ENCODE measurements around the gene FZD4. TPM values are rescaled to one million over a fixed set of nuclear protein-coding genes. Genes with fewer than 3 reads are reported as not detected.
"Not testable (repeated sequence)": the region's sequence is repeated elsewhere in the genome, so short reads cannot be mapped to it uniquely, and the experiment has no call there.

The FZD4 gene
- polyA plus RNA-seq, 4 donors: 68.4 to 78.3 (median 72.0) TPM

DNA sequence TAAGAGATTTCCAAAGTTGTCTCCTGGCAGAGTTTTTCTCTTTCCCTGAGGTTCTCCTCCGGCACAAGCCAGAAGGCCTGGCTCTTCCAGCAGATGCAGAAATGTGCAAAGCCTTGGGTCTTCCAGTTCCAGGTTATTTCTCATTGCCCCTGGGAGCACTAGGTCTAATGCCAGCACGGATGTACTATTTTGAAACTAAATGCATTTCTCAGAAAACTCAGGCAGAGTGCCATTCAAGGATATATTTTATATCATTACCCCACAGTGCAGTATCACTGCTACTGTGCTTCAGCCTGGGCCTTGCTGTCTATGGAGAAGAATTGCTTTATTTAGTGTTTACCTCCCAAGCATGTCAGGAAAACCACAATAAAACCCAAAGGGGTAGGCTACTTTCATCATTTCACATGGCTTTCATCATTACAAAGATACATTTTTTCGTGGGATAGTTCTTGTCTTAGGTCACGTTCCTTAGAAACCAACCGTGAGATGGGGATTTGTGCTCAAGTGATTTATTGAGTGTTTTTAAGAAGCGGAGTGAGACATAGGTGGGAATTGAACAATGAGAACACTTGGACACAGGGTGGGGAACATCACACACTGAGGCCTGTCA is 22.4 kb upstream of the FZD4 start:
- DNase-seq (ENCODE audit: low read depth in 4 of 4, low spot score in 3 of 4): no peak

DNA sequence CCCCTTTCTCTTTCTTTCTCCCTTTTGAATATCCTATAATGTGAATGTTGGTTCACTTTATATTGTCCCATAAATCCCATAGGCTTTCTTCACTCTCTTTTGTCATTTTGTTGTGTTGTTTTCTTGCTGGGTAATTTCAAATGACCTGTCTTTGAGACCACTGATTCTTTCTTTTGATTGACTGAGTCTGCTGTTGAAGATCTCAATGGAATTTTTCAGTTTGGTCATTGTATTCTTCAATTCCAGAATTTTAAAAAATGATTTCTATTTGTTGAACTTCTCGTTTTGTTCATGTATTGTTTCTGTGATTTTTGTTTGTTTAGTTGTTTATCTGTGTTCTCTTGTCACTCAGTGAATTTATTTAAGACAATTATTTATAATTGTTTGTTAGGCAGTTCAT is 17.5 kb upstream of the FZD4 start:
- no peak for DNase-seq (ENCODE audit: low read depth in 4 of 4, low spot score in 3 of 4)

DNA sequence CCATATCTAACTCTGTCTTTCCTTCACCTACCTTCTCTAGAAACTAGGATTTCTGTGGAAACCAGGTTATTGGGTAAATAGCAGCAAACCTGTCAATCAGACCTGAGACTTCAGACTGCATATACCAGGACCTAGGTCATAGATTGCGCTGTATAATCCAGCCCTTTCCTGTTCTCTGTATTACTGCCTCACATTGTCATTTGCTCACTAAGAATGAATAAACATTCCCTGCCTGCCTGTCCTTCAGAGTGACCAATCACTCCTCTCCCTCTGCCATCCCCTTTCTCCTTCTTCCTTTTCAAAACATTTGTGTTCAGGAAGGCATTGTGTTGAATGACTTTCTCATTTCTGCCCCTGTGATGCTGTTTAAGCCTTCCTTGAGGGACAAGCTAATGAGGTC is 14.1 kb upstream of the FZD4 start:
- no peak for DNase-seq (ENCODE audit: low read depth in 4 of 4, low spot score in 3 of 4)

DNA sequence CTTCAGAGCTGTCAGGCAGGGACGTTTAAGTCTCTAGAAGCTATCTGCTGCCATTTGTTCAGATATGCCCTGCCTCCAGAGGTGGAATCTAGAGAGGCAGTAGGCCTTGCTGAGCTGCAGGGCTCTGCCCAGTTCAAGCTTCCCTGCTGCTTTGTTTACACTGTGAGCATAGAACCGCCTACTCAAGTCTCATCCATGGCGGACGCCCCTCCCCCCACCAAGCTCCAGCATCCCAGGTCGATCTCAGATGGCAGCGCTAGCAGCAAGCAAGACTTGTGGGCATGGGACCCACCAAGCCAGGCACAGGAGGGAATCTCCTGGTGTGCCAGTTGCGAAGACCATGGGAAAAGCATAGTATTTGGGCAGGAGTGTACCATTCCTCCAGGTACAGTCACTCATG is 12.4 kb upstream of the FZD4 start:
- not testable (repeated sequence) for DNase-seq (ENCODE audit: low read depth in 4 of 4, low spot score in 3 of 4)

DNA sequence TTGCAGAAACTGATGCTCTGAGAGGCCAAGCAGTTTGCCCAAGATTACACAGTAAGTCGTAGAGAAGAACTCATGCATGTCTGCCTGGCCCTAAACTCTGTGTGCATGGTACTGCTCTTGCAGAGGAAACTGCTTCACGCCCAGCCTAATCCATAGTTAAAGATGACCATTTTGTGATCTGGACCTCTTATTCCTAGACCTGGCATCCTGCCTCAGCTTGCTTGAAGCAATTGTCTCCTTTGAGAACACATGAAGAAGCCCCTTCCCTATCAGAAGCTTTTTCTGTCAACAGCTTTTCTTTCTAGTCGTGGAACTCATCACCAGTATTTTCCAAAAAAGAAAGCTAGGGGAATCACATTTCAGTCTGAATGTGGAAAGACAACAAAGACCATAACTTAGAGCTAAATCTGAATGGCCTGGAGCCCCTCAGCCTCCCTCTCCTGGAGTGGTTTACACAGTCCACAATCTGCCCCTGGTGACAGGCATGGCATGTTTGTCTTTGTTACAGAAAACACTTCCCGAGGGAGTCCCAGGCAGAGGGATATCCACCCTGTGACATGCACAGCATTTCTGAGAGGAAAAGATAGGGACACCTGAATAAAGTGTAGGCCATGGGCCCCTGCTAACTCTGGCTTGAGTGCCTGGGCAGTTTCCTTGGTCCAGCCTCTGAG is 2.9 kb upstream of the FZD4 start:
- no peak for DNase-seq (ENCODE audit: low read depth in 4 of 4, low spot score in 3 of 4)

DNA sequence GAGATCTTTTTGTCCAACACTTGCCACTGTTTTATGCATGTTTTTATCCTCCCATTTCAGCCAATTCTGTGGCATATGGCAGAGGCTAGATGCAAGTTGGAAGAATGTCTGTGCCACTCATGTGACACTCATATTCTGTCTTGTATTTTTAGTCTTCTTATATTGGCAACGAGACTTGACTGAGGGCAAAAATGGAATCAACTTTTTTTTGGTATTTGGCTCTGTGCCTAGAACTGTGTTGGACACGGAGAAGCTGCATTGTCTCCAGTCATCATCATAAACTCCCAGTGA is 1.7 kb upstream of the FZD4 start:
- DNase-seq (ENCODE audit: low read depth in 4 of 4, low spot score in 3 of 4): no peak

DNA sequence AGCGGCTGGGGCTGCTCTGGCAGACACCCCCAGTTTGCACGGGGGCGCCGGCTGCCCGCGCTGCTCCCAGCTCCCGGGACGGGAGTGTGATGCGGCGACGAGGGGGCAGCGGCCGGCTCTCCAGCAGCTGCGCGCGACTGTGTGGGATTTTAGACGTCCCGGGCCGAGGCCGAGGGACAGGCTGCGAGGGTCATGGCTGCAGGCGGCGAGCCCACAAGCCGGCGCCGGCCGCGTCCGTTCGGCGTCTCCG is 159 bp downstream of the FZD4 start:
- DNase-seq (ENCODE audit: low read depth in 4 of 4, low spot score in 3 of 4): no peak

DNA sequence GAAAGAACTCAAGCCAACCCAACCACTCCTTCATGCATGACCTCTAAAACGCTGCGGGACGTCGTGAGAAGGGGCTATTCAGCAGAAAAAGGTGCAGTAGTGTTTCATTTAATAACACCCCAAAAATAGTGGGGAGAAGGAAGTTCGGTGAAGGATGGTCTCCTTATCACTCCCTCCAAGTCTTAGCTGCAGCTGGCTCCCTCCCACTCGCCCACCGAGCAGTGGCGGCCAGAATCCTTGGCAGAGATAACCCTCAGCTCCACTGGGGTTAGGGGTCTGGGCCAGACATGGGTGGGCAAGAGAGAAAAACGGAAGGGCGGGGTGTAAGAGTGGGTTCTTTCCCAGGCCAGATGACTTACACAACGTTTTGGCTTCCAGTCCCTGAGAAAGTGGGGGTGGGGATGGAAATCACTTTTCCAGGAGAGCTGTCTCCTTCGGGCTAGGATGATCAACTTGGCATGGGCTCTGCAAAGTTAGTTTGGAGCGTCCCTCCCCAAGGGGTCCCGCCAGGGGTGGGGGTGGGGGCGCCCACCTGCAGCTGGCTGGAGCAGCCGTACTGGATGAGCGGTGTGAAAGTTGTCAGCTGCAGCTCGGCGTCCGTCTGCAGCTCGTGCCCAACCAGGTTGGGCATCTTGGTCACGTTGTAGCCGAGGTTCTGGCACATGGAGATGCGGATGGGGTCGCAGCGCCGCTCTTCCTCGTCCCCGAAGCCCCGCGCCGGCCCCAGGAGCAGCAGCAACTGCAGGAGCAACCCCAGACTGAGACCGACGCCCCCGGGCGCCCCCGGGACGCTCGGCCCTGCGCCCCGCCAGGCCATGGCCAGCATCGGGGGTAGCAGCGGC is 705 bp downstream of the FZD4 start:
- DNase-seq (ENCODE audit: low read depth in 4 of 4, low spot score in 3 of 4): no peak

DNA sequence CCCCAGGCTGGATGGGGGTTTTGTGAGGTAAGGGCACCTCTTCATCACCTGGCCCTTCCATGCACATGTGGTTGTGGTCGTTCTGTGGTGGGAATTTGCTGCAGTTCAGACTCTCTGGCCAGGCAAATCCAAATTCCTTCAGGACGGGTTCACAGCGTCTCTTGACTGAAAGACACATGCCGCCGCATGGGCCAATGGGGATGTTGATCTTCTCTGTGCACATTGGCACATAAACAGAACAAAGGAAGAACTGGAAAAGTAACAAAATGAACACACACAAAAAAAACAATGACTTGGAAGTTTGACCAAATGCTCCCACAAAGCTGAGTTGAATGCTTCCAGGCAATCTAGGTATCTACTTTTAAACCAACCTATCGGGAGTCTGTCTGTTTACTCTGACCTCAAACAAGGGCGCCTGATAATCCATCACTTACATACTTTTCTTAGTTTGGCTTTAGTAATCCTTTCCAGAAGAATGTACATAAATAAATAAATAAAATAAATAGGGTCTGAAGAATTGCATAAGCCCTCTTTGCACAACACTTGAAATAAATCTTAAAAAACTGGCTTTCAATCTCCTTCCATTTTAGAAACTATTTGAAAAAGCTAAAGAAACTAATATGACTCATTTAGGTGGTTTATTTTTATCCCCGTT is 2.8 kb downstream of the FZD4 start:
- no peak for DNase-seq (ENCODE audit: low read depth in 4 of 4, low spot score in 3 of 4)

DNA sequence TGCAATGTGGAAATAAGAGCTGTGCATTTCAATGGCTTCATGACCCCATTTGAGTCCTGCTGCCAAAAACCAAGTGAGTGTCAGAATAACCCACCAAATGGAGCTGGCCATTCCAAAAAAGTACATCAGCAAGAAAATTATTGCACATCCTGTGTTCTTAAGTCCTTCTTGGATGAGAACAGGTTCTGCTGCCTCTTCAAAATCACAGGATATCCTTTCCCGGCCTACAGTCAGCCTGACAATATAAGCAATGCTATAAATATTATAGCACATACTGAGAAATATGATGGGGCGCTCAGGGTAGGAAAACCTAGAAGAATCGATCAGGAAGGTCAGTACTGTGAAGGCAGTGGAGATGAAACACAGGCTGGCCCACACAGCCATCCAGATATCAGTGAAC is 3.5 kb downstream of the FZD4 start:
- DNase-seq (ENCODE audit: low read depth in 4 of 4, low spot score in 3 of 4): no peak

DNA sequence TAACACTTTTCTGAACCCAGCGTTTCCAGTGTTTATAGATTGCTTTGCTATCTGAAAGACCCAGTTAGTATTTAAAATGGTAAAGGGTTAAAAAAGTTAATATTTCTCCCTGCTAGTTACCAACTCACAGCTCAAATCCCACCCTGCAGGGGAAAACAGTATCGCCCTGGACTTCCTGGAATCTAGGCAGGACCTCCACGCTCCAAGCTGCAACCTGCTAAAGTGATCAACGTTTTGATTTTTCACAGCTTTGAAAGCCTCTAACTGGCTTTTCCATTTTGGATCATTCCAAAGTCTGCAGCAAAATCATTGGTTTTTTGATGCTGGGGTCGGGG is 4.6 kb downstream of the FZD4 start:
- DNase-seq (ENCODE audit: low read depth in 4 of 4, low spot score in 3 of 4): no peak

DNA sequence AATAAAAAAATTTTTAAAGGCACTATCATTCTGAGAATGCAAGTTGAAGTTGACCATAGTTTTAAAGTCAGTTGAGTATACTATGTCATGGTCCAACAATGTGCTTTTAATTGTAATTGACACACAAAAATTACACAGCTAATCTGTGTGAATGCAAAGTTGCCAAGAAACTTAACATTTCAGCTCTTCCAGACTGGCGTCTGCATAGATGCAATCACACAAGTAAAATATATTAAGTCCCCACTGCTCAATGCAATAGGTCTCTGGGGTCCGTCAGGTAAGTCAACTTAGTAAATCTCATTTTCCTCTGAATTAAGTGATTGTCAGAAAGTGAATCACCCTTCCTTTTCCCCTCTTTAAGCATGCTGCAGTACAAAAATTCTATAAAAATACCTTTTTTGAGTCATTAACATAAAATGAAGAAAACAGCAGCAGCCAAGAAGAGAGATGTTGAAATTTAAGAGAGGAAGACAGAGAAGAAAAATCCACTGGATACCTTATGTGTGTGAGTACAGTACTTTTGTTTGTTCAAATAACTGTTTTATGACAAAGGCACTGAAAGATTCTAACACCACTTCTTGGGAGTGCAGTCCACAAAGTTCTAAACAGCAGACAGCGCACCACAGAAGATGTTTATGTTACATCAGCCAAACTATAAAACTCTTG is 5.1 kb downstream of the FZD4 start:
- no peak for DNase-seq (ENCODE audit: low read depth in 4 of 4, low spot score in 3 of 4)

DNA sequence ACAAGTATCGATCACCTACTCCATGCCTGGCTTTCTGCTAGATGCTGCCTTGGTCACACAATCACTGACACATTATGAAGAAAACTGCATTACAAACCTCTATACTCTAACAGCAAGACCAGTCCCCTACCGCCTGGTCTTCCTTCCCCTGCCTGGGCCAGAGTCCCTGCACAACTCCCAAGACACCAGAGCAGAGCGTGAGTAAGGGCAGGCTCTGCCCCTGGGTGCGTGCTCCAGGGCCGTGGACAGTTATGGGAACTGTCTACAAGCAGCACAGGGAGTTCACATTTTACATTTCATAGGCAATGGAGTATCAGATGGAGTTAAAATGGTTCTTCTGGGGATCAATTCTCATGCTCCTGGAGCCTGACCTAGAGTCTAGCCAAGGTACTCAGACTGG is 6.5 kb downstream of the FZD4 start:
- no peak for DNase-seq (ENCODE audit: low read depth in 4 of 4, low spot score in 3 of 4)

DNA sequence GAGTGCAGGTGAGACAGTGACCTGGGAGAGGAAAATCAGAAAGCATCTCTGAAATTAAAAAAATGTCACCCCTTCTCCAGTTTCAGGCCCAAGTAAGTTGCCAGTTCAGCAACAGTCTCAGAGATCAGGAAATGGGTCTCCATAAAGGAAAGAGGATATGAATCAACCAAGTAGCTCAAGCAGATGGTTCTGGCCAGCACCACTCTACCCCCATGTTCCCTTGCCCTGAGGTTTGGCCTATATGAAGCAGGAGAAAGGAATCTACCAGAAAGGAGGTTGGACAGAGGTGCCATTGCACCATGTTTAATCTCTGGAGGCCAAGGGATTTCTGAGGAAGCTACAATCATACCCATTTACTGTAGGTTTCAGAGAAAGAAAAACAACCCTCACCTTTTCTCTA is 7.7 kb downstream of the FZD4 start:
- no peak for DNase-seq (ENCODE audit: low read depth in 4 of 4, low spot score in 3 of 4)

DNA sequence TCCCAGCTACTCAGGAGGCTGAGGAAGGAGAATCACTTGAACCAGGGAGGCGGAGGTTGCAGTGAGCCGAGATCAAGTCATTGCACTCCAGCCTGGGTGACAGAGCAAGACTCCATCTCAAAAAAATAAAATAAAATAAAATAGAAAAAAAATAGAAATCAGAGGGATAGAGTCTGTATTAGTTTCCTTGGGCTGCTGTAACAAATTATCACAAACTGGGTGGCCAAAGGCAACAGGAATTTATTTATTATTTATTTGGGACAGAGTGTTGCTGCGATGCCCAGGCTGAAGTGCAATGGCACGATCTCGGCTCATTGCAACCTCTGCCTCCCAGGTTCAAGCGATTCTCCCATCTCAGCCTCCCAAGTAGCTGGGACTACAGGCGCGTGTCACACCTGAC is 11.7 kb downstream of the FZD4 start:
- DNase-seq (ENCODE audit: low read depth in 4 of 4, low spot score in 3 of 4): not testable (repeated sequence)

DNA sequence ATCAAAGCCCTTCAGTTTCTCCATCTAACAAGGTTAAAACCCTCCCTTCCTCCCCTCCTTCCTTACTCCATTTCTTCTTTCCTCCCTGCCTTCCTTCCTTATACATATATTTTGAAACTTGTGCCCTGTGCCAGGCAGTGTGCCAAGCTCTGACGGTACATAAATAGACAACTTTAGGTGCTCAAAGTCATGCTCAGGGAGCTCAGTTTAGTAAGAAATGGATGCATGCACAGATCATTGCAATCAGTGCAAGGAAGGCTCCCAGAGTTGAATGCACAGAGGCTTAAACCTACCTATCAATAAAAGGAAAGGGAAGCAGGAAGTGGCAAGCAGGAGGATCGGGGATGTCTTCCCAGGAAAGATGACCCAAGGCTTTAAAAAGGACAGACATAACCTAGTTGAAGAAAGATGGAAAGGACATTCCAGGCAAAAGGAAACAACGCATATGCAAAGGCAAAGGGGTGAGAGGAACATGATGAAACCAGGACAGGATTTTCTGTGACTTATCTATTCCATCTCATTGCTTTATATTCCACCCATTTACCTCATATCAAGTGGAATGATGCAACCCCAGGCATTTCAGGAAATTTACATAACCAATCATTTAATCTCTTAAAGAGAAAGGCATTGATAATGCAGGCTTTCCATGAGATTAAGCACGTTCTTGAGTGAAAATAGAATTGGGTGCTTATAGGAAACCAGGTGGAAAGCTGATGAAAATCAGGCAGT is 13.2 kb downstream of the FZD4 start:
- DNase-seq (ENCODE audit: low read depth in 4 of 4, low spot score in 3 of 4): no peak

DNA sequence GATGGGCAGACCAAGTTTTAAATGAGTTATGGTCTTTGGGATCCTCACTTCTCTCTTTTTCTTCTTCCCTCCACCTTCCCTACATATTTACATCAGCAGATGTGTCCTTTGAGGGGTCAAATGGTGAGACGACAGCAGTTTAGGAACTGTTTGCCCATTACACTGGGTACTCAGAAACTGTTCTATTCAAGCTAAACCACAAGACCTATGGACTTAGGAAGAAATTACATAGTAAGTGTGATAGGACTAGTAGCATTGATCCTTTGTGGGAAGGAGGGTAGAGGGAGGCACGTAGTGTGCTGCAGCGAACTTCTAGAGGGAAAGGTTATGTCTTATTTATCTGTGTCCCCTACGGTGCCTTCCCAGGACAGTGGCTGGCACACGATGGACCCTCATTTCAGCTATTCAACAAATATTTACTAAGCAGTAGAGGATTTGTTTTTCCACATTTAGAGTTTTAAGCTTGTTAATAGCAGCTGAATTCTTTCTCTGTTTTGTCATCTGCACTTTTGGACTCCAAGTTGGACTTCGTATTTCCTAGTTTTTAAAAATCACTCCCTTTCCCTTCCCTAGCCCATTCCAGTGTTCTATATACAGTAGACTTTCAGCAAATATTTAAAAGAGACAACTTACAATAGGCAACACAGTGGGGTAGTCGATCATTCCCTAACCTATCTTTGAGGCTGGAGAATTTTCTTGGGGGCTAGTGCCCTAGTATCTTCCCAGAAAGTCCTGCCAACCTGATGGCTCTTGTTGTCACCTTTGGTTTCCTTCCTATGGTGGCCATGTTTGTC is 13.9 kb downstream of the FZD4 start:
- DNase-seq (ENCODE audit: low read depth in 4 of 4, low spot score in 3 of 4): no peak

DNA sequence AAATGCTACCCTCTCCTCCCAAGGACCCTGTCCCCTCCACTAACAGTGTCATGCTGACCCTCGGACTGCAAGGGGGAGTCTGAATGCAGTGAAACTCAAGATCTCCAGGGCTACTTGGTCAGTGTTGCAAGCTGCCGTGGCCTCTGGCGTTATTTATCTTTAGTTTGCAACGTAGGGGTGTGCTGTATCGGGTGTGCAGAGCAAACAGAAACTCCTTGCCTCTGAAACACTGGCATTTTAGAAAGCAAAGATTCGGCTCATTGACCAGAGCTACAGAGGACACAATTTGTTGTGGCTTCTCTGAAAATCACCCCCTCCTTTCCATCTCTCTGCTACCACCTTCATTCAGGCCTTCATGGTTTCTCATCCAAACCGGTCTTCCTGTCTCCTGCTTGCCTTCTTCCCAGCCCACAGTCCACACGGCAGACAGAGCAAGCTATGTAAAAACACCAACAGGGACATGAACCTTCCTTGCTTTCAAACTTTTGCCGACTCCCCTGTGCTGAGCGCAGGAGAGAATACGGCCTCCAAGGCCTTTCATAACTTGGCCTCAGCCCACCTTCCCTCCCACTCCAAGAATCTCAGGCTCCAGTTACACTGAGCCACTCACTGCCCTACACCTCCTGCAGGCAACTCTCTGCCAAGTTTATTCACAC is 14.9 kb downstream of the FZD4 start:
- peak in 1 of 4 donors; percentile 81 for DNase-seq (ENCODE audit: low read depth in 4 of 4, low spot score in 3 of 4)

All from left renal pelvis (tissue), 4 donors.